ENCODE data around the gene ITPR2.

DNA sequence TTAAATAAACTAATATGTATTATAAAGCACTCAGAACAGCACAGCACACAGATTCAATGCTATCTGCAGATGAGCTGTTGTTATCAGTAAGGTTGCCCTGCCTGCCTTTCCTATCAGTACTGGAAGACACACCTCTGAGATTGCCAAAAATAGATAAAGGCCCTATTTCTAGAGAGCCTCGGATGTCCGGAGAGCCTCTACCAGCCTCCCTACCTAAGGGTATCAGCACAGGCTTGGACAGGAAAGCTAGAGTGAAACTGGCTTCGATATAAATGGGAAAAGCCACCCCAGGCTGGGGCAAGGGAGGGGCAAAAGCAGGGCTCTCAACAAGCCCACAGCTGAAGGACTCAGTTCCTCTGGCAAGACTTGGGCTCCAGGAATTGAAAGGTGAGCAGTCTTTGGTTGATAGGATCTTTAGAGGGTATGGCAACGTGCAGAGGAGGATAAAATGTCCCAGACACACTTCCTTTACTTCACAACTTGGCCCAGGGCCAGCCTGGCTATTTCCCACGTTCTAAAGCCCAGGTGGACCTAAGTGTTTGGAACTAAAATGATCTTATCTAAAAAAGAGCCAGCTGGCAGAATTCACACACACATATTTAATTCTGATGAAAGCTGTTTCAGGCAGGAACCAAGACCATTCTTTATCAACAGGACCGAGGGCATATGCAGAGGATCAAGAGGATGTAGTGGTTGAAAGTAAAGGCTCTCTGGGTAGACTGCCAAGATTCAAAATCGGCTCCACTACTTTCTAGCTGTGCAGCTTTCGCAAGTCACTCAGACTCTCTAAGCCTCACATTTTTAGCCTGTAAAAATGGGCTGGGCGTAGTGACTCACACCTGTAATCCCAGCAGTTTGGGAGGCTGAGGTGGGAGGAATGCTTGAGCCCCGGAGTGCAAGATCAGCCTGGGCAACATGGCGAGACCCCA lies 37.8 kb upstream of the ITPR2 start:
- TF ChIP-seq CTCF (IDR thresholded peaks at IDR 0.05; ENCODE audit: low read depth, low read length), result no peak
- no peak for TF ChIP-seq EZH2phosphoT487 (IDR thresholded peaks at IDR 0.05; ENCODE audit: low read depth)

Data from OCI-LY3 (cell line).